A549 (cell line): ENCODE results near the gene GSK3B.

Experiments used
- CTCF ChIP-seq: fragments of >200 bp; sonication (Bioruptor Twin); formaldehyde crosslinking; IDR thresholded peaks from 3 replicates; pipeline ENCODE4 v1.5.1; 2016
- MAFK ChIP-seq: fragments of 450-650 bp; IDR thresholded peaks from 2 replicates; pipeline ENCODE4 v1.6.1; 2014; ENCODE audit not compliant: partially characterized antibody
- RAD21 ChIP-seq, 2 experiments: fragments of >200 bp in 1 of 2; sonication (Bioruptor Twin) in 1 of 2; formaldehyde crosslinking in 1 of 2; IDR thresholded peaks in 1 of 2; conservative IDR thresholded peaks in 1 of 2; 2 replicates in 1 of 2; 3 replicates in 1 of 2; pipeline ENCODE4 v1.6.1; 2012 to 2018; ENCODE audit warnings: inconsistent platforms in 1 of 2
- USF2 ChIP-seq: fragments of 450-650 bp; IDR thresholded peaks from 2 replicates; pipeline ENCODE4 v1.6.1; 2014; ENCODE audit warnings: antibody characterized with exemption
- ZC3H11A ChIP-seq: fragments of 450-650 bp; IDR thresholded peaks from 2 replicates; pipeline ENCODE4 v1.6.1; 2014; ENCODE audit warnings: antibody characterized with exemption, mild to moderate bottlenecking

GRCh38 chr3:119893769-119894168 lies 200.5 kb downstream of the GSK3B start:
- no peak for TF ChIP-seq ZC3H11A
- TF ChIP-seq CTCF: no peak
- no peak for TF ChIP-seq USF2
- TF ChIP-seq RAD21 (conservative IDR thresholded peaks at IDR 0.05 in 1 of 2, IDR thresholded peaks at IDR 0.05 in 1 of 2): no peak
- TF ChIP-seq MAFK: no peak
